HG02763 (cell line): ENCODE measurements around the gene SUSD2.
A peak's percentile ranks its signal among the peaks of the same experiment; 100 is the strongest.

Experiments used
- ATAC-seq: cut with Tn5 transposase; IDR thresholded peaks from one replicate; pipeline ENCODE4 v1.9.1; 2021; ENCODE audit warnings: mild to moderate bottlenecking, moderate library complexity; ENCODE audit not compliant: unreplicated experiment

The SUSD2 gene

GRCh38 chr22:24148266-24149197 is 32.8 kb upstream of the SUSD2 start:
- ATAC-seq, result no peak

- no peak for ATAC-seq
Observed at GRCh38 chr22:24149198-24149590, 32.1 kb upstream of the SUSD2 start.

- no peak for ATAC-seq
Observed at GRCh38 chr22:24153353-24153752, 27.9 kb upstream of the SUSD2 start.

- ATAC-seq, result no peak
Observed at GRCh38 chr22:24153959-24154358, 27.3 kb upstream of the SUSD2 start.

GRCh38 chr22:24154826-24155225 is 26.5 kb upstream of the SUSD2 start:
- no peak for ATAC-seq

GRCh38 chr22:24155627-24156140 is 25.6 kb upstream of the SUSD2 start:
- peak; percentile 20 for ATAC-seq

GRCh38 chr22:24156141-24156912 is 25.0 kb upstream of the SUSD2 start:
- ATAC-seq, result peak; percentile 33

GRCh38 chr22:24156913-24157821 is 24.1 kb upstream of the SUSD2 start:
- peak; percentile 71 for ATAC-seq

- ATAC-seq, result no peak
Observed at GRCh38 chr22:24157822-24158135, 23.5 kb upstream of the SUSD2 start.

- ATAC-seq, result no peak
Observed at GRCh38 chr22:24159650-24160049, 21.6 kb upstream of the SUSD2 start.

- no peak for ATAC-seq
Observed at GRCh38 chr22:24160546-24160945, 20.7 kb upstream of the SUSD2 start.

GRCh38 chr22:24161485-24161884 is 19.8 kb upstream of the SUSD2 start:
- no peak for ATAC-seq

GRCh38 chr22:24161909-24162308 is 19.4 kb upstream of the SUSD2 start:
- no peak for ATAC-seq

- ATAC-seq, result no peak
Observed at GRCh38 chr22:24162436-24162835, 18.9 kb upstream of the SUSD2 start.

- no peak for ATAC-seq
Observed at GRCh38 chr22:24164243-24164642, 17.0 kb upstream of the SUSD2 start.

- no peak for ATAC-seq
Observed at GRCh38 chr22:24164940-24165339, 16.3 kb upstream of the SUSD2 start.

GRCh38 chr22:24165673-24166072 is 15.6 kb upstream of the SUSD2 start:
- ATAC-seq, result no peak

- ATAC-seq, result no peak
Observed at GRCh38 chr22:24166811-24167210, 14.5 kb upstream of the SUSD2 start.

GRCh38 chr22:24169439-24170058 is 11.7 kb upstream of the SUSD2 start:
- no peak for ATAC-seq

- no peak for ATAC-seq
Observed at GRCh38 chr22:24170188-24170587, 11.1 kb upstream of the SUSD2 start.
